Umbilical cord (tissue), 2 donors: ENCODE results near the gene NAP1L5. TPM values are rescaled to one million over a fixed set of nuclear protein-coding genes. Genes with fewer than 3 reads are reported as not detected.

Source experiments
- DNase-seq: peaks from one replicate; pipeline ENCODE4 v3.0.0-alpha.2; 2015; ENCODE audit warnings: low spot score
- total RNA-seq: library from RNA; depleted of rRNA; stranded (reverse); fragments of >200 nt; gene quantifications from one replicate; pipeline ENCODE4 v1.2.3, GENCODE V29; 2014; ENCODE audit warnings: low replicate concordance; ENCODE audit not compliant: insufficient read depth

NAP1L5 gene
- total RNA-seq, 1 donor from 2014 or later, result 11.6 TPM

- no peak for DNase-seq
Observed at GRCh38 chr4:88722276-88722780, 24.7 kb upstream of the NAP1L5 start.

DNA sequence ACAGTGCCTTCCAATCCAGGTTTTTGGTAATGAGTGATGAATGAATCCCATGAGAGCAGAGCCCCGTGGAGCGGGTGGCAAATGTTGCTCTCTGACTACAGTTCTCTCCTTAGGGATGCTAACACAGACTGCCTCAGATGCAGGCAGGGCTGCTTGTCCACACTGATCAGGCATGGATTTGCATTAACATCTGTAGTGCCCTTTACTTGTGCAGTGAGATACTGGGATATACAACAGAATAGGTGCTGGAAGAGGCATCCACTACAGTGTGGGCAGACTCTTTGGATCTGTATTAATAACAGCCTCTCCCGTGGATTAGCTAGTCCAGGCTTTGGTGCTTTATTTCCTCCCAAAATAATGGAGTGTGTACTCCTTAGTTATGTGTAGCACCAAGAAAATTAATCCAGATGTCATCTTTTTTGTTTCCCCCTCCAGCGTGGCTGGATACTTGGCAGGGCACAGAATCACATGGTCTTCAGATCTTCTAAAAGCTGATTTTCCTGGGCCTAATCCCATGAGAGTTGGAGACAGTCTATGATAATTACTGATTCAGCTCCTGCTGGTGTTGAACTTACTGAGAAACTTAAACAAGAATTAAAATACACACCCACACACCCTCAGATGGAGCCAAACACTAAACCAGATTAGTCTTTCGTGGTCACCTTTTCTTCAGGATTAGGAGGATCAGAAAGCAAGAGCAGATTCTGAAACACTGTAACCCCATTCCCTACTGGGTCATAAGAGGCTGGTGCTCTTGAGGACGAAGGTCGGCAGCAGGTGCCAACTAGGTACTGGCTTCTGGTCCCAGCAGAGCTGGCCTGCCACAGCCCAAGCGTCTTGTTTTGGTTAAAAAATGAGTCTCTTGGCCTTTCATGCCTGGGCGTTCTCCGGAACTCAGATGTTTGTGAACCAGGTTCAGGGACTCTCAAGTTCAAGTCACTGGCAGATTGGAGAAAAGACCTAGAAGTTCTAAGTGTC is 23.1 kb upstream of the NAP1L5 start:
- DNase-seq, result no peak

DNA sequence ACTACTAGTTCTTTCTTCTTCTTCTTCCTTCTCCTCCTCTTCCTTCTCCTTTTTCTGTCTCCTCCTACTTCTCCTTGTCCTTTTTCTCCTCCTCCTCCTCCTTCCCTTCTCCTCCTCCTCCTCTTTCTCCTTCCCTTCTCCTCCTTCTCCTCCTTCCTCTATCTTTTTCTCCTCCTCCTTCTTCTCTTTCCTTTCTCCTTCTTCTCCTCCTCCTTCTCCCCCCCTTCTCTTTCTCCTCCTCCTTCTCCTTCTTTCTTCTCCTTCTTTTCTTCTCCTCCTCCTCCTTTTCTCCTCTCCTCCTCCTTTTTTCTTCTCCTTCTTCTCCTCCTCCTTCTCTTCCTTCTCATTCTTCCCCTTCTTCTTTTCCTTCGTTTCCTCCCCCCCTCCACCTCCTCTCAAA is 21.8 kb upstream of the NAP1L5 start:
- no peak for DNase-seq

- DNase-seq, result no peak
Observed at GRCh38 chr4:88718098-88718497, 20.5 kb upstream of the NAP1L5 start.

- DNase-seq, result no peak
Observed at GRCh38 chr4:88713782-88714181, 16.2 kb upstream of the NAP1L5 start.

- DNase-seq, result no peak
Observed at GRCh38 chr4:88709989-88710388, 12.4 kb upstream of the NAP1L5 start.

DNA sequence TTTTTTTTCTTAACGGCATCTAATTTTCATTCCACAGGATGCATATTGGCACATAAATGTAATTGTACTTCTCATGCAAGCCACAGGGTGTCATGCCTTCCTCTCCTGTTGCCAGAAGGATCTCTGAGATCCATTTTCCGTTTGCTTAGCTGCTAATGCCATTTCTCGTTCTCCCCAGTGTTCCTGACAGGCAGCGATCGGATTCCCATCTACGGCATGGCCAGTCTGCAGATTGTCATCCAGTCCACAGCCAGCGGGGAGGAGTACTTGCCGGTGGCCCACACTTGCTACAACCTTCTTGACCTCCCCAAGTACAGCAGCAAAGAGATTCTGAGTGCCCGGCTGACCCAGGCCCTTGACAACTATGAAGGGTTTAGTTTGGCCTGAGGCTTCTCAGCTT is 8.9 kb upstream of the NAP1L5 start:
- DNase-seq, result peak; percentile 71

GRCh38 chr4:88705805-88706492 is 8.3 kb upstream of the NAP1L5 start:
- no peak for DNase-seq

GRCh38 chr4:88705223-88705622 is 7.6 kb upstream of the NAP1L5 start:
- no peak for DNase-seq

GRCh38 chr4:88702782-88703181 is 5.2 kb upstream of the NAP1L5 start:
- DNase-seq, result no peak

DNA sequence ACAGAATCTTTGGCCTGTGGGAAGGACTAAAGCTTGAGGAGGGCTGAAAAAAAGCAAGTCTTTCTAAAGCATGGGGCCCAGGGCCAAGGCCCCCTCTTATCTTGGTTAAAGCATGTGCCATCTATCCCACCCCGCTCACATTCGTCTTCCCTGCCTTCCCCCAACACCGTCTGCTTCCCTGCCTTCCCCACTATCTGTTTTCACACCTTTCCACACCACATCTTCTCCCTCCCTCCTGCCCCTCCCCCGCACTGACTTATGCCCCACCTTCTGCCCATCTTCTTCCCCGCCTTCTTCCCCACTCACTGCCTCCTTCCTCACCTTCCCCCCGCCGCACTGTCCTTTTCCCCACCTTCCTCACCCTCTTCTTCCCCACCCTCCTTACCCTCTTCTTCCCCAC is 890 bp upstream of the NAP1L5 start:
- DNase-seq, result no peak

DNA sequence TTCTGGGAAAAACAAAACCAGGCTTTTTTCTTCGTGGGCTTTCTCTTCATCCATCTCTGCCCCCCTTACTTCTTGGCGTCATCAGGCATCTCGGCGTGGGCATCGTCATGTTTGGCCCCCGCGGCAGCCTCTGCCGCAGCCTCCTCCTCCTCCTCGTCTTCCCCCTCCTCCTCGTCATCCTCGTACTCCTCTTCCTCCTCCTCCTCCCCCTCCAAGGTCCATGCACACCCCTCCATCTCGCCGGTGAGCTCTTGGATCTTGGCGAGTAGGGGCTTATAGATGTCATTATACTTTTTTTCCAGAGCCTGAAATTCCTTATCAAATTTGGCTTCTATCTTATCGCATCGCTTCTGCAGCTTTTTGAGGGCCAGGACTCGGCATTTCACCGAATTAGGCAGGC is 488 bp downstream of the NAP1L5 start:
- peak; percentile 31 for DNase-seq

GRCh38 chr4:88696630-88697029 is 999 bp downstream of the NAP1L5 start:
- peak; percentile 60 for DNase-seq

DNA sequence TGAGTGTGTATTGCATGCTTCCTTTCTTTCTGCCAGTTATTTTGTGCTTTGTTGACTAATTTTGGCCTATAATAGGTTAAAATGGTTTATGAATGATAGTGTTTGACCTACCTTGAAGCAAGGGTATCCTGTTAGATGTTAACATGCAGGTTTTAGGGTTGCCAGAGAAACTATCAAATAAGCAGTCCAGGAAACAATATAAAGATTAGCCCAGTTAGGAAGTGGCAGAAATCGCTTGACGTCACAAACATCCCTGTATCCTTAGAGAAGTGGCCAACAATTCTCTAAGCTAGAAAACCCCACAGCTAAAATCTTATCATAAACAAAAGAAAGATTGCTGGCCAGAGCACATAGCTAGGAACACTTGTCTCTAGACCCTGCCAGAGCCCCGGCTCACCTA is 3.8 kb downstream of the NAP1L5 start:
- no peak for DNase-seq

DNA sequence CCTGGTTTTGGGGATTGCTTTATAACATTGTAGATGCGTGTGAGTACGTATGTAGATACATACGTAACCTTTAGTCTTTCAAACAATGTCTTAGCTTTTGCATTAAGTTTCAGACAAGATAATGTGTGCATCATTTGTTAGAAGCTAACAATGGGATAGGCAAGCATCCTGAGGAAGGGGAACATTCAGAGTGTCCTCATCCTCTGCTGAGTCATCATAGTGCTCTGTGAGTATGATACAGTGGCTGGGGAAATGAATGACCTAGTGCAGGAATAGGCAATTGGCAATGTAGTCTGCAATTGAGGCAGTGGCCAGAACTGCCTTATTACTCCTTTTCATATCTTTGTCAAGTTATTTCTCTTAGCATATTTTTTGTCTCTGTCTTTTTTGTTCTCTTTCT is 7.3 kb downstream of the NAP1L5 start:
- no peak for DNase-seq

GRCh38 chr4:88681209-88681608 is 16.4 kb downstream of the NAP1L5 start:
- no peak for DNase-seq

DNA sequence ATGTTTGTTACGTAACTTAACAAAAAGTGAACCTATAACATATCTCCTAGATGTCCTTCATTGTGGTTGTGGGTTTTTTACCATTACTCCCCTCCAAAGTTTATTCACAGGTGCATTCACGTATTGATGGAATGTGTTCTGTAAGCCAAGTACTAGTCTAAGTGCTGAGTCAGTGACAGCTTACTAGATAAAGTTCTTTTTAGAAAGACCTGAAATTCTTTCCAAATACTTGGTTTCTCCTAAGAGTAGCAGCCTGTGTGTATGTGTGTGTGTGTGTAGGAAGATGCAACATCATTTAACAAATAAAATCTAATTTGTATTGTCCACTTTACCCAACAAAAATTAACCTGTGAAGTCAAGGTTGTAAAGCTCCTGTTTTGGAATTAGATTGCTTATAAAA is 22.1 kb downstream of the NAP1L5 start:
- no peak for DNase-seq

GRCh38 chr4:88674979-88675378 is 22.6 kb downstream of the NAP1L5 start:
- DNase-seq, result no peak

- no peak for DNase-seq
Observed at GRCh38 chr4:88674565-88674964, 23.1 kb downstream of the NAP1L5 start.

DNA sequence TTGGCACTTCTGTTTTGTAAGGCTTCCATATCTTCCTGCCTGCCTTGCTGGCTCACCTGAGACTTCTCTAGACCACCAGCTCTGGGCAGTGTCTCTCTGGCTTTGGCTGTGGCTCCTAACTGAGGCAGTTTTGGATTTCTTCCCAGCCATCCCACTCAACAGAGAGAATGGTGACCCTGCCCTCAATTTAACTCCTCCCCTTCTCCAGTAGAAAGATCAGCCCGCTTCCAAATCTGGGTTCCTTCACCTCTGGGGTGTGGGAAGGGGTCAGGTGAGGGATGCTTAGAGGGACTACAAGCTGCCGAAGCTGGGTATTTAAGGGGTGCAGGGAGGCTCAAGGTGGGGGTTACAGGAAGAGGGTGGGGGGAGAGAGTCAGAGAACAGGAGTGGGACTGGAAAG is 23.7 kb downstream of the NAP1L5 start:
- no peak for DNase-seq

DNA sequence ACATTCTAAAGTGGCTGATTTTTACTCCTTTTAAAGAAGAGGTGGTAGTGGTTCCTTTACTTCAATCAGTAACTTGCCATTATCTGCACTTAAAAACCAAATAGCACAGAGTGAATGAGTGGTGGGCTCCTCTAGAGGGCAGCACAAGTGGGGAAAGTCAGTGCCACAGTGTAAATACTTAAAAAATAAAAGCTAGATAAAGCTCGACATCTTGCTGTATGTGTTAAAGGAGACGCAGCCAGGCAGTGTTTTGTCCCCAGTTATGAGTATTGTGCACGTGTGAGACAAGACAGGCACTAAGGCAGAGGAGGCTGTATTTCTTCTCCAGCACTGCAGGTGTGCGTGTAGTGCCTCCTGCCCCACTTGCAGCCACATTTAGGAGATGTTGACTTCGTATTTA is 24.6 kb downstream of the NAP1L5 start:
- DNase-seq, result peak; percentile 25

DNA sequence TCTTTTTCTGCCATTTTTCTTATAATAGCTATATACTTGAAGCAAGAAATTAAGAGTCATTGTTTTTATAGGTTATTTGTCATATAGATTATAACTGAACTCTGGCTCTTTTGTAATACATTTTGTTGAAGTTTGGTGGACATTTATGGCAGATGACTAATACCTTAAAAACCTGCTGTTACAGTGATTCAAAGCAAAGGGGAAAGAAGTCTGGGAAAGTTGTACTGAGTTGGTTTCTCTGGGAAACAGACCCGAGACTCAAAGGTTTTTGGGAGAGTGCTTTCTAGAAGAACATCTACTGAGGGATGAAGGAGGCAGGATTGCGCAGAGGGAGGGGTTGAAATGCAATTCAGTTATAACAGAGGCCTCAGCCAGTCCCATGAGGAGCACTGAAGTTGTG is 35.9 kb downstream of the NAP1L5 start:
- no peak for DNase-seq
